Astrocyte of the cerebellum (primary cell): Measurements from ENCODE around the gene SLC38A11.
"Not testable (repeated sequence)": the region's sequence is repeated elsewhere in the genome, so short reads cannot be mapped to it uniquely, and the experiment has no call there.

Source experiments
- DNase-seq: peaks from one replicate; pipeline ENCODE4 v3.0.0-alpha.2; 2011; ENCODE audit warnings: low read depth
- H3K4me3 ChIP-seq: 2 replicates; pipeline ENCODE4 v1.5.1; 2011; ENCODE audit warnings: mild to moderate bottlenecking, low read depth, low read length, moderate library complexity
- CTCF ChIP-seq: IDR thresholded peaks from 2 replicates; pipeline ENCODE4 v1.5.1; 2012; ENCODE audit warnings: low read length, low read depth, moderate library complexity, mild to moderate bottlenecking; ENCODE audit errors: missing control alignments
- in situ Hi-C: cut with HindIII; loops from 2 replicates; pipeline ENCODE4 v1.10.0; 2017; ENCODE audit warnings: low sequenced_read_pairs

SLC38A11 gene

GRCh38 chr2:164868563-164869419 is 86.5 kb downstream of the SLC38A11 start:
- in situ Hi-C loops, result no loop called here
- H3K4me3 ChIP-seq, result no peak overlapping the region
- TF ChIP-seq CTCF, result no peak
- no peak for DNase-seq

DNA sequence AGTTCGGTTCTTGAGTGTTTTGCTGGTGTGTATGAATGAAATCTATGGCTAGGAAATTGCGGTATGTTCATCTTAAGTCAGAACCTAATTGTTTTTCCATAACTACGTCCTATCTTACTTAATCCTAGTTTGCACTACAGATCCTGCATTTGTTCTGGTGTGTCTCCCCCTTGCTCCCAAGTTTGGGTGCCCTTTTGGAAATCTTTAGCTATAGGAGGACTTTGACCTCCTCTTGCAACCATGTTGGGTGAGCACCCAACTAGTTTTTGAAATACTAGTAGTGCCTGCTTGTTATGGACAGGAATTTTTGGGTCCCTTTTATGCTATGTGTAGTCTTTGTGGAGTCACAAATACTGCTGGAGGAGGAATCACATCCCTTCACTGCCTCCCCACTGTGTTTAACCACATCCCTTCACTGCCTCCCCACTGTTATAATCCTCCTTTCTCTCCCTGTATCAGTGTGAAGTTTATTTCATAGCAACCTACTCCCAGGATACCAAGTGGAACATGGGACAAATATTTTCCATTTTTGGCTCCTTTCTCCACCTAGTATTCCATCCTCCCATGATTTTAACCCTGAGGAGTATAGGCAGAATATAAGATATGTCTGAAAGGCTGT is 87.4 kb downstream of the SLC38A11 start:
- H3K4me3 ChIP-seq, result no peak overlapping the region
- in situ Hi-C loops, result no loop called here
- TF ChIP-seq CTCF, result no peak
- DNase-seq, result no peak

DNA sequence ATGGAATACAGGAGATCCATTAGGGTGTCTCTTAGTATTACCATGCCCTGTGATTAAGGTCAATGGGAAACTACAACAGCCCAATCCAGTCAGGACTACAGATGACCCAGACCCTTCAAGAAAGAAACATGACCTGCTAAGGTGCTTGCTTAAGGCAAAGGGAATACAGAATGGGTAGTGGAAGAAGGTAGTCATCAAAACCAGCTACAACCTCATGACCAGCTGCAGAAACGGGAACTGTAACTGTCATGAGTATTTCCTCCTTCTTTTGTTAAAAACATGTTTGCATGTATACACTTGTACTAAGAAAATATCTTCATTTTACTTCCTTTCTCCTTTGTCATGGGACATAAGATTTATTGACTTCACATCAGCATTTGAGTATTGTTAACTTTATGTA is 88.9 kb downstream of the SLC38A11 start:
- in situ Hi-C loops, H3K4me3 ChIP-seq, DNase-seq: not testable (repeated sequence)

- no peak for DNase-seq
- in situ Hi-C loops, result no loop called here
- no peak for TF ChIP-seq CTCF
- H3K4me3 ChIP-seq, result no peak overlapping the region
Observed at GRCh38 chr2:164860694-164861042, 94.7 kb downstream of the SLC38A11 start.

GRCh38 chr2:164859906-164860693 is 95.2 kb downstream of the SLC38A11 start:
- DNase-seq, in situ Hi-C loops: not testable (repeated sequence)

GRCh38 chr2:164859251-164859818 is 96.0 kb downstream of the SLC38A11 start:
- in situ Hi-C loops, result no loop called here
- DNase-seq, result no peak
- H3K4me3 ChIP-seq, result no peak overlapping the region
- no peak for TF ChIP-seq CTCF

More at GRCh38 chr2:164859906-164860693, 95.2 kb downstream of the SLC38A11 start:
- H3K4me3 ChIP-seq, result not testable (repeated sequence)

DNA sequence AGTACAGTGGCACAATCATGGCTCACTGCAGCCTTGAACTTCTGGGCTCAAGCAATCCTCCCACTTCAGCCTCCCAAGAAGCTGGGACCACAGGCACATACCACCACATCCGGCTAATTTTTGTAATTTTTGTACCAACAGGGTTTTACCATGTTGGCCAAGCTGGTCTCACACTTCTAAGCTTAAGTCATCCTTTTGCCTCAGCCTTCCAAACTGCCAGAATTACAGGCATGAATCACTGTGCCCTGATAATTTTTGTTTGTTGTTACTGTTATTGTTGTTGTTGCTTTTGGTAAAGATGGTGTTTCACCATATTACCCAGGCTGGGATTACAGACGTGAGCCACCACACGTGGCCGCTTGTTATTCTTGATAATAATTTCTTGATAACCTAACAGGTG is 103.2 kb downstream of the SLC38A11 start:
- in situ Hi-C loops, result no loop called here
- no peak for DNase-seq
- no peak overlapping the region for H3K4me3 ChIP-seq
- no peak for TF ChIP-seq CTCF
